CMK (cell line): Measurements from ENCODE around the gene HFE.

Source experiments
- DNase-seq: peaks from one replicate; pipeline ENCODE4 v3.0.0-alpha.2; 2010; ENCODE audit warnings: low read depth

Gene HFE

GRCh38 chr6:26140254-26140966, 53.2 kb downstream of the HFE start:
- DNase-seq = no peak

GRCh38 chr6:26140967-26141294, 53.7 kb downstream of the HFE start:
- no peak for DNase-seq

GRCh38 chr6:26141378-26141904, 54.2 kb downstream of the HFE start:
- no peak for DNase-seq

- DNase-seq = no peak
Observed at GRCh38 chr6:26142026-26142425, 54.8 kb downstream of the HFE start.
